Effector CD8-positive, alpha-beta T cell (primary cell): ENCODE data around the gene OTUD7B.

ENCODE experiments used
- DNase-seq: peaks from one replicate; lab custom pipeline; 2025; lab: John Stamatoyannopoulos, UW

OTUD7B gene

GRCh38 chr1:149916898-149917252 is 93.7 kb downstream of the OTUD7B start:
- no peak for DNase-seq

DNA sequence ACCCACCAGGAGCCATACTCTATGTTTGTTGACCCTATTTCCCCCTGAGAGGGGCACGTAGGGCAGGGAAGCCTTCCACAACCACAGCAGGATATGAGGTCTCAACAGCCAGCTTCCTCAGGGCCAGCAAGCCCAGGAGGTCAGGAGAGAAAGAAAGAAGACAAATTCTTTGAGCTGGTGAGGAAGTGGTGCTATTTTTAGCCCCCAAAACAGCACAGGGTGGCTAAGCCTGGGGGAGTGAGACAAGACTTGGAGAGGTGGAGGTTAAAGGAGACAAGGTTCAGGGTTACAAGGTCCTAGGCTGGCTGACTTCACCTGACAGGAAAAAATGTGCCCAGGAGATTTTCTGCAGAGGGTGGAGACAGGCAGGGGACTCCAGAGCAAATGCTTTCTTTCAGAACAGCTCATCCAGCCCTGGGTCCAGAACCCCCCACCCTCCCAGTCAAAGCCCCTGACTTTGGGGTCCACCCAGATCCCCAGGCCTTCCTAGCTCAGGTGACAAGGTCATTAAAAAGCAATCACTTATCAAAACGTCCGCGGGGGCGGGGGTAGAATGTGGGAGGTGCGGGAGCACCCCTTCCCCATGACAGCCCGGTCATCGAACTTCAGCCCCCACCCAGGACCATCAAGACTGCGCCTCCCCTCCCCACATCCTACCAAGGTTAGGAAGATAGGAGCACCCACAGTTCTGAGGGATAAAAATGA is 94.2 kb downstream of the OTUD7B start:
- no peak for DNase-seq

DNA sequence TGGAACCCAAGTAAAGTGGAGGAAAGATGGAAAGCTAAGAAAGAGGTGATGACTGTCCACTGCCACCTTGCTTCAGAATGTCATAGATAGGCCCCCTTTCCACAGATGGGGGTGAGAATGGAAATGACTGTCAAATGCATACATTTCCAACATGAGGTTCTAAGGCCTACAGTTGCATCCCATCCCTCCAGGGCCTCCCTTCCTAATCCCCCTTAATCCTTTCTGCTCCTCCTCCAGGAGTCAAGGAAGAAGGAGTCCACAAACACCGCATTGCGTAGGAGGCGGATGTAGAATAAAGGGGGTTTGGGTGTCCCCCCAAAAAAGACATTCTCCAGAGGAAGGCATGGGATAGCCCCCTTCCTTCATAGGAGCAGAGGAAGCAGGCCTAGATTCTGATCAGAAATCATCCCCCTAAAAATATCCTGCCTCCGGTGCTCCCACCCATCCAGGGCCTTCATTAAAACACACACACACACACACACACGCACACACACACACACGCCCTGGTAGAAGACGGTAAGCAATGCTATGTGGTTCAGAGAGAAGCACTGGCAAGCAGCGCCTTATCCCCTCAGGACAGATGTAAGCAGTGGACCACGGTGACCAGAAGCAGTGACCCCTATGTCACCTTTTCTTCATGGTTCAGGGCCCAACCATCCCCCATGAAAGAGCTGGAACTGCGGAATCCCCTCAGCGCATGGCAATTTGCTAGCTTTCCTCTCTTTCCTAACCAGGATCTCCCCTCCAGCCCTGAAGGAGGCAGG is 94.9 kb downstream of the OTUD7B start:
- DNase-seq = no peak

GRCh38 chr1:149914545-149914944 is 96.0 kb downstream of the OTUD7B start:
- DNase-seq = no peak

DNA sequence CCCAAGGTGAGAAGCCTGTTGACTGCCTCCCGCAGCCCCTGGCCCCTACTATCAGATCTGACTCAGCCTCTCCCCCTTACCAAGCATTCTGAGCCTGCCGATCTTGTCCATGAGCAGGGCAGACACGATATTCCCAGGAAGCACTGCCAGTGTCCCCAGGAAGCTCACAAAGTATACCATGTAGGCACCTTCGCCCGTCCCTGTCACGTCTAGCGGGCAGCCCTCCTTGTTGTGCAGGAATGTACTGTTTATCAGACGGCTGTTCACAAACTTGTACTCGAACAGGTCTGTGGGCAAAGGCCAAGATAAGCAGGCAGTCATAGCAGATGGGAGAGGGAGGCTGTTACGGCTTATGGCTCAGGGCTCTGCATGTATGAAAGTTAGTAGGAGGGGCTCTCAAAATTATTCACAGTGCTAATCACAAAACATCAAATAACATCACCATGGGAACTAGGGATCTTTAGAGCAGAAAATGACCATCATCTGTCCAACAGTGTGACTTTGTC is 103.9 kb downstream of the OTUD7B start:
- DNase-seq = no peak

- no peak for DNase-seq
Observed at GRCh38 chr1:149903836-149904491, 106.6 kb downstream of the OTUD7B start.

DNA sequence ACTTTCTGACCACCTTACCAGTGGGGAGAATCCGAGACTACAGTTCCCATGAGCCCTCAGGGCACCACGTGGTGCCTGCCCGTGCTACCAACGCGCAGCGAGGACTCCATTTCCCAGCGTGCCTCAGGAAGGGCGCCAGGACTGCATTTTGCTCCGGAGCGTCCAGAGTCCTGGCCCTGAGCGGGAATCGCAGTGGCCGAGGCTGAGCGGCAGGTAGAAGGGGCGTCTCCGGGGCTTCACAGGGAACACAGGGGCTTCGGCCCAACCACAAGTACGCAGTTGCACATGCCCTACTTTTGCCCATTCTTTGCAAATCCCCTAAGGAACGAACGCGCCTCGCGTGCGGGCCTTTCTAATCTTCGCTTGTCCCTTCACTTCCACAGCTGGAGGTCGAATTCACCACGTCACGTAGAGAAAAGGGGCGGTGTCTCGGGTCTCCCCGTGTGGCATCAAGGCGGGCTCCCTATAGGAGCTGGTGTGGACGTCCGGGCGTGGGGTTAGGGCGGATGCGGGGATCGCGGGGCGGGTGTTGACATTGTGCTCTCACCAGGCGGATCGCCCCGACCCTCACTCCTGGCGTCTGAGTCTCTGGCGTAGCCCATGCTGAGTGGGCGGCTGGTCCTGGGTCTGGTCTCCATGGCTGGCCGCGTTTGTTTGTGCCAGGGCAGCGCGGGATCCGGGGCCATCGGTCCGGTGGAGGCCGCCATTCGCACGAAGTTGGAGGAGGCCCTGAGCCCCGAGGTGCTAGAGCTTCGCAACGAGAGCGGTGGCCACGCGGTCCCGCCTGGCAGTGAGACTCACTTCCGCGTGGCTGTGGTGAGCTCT is 110.9 kb downstream of the OTUD7B start, which contains the start of gene BOLA1:
Gene BOLA1 (plus strand): TSS at position 109 of the 825 bp plus-strand sequence. CDS start 492 bp downstream, at position 601.
- DNase-seq = peak; percentile 68

DNA sequence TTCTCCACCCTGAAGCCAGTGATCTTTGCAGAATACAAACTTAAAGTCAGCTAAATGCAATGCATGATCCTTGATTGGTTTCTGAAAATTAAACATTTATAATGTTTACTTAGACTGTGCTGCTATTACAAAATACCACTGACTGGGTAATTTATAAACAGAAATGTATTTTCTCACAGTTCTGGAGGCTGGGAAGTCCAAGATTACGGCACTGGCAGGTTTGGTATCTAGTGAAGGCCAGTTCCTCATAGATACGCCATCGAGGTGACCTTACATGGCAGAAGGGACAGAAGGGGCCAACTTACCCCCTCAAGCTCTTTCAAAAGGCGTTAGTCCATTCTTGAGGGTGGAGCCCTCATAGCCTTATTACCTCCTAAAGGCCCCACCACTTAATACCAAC is 114.0 kb downstream of the OTUD7B start:
- DNase-seq = no peak

- DNase-seq = no peak
Observed at GRCh38 chr1:149888999-149889289, 121.6 kb downstream of the OTUD7B start.

DNA sequence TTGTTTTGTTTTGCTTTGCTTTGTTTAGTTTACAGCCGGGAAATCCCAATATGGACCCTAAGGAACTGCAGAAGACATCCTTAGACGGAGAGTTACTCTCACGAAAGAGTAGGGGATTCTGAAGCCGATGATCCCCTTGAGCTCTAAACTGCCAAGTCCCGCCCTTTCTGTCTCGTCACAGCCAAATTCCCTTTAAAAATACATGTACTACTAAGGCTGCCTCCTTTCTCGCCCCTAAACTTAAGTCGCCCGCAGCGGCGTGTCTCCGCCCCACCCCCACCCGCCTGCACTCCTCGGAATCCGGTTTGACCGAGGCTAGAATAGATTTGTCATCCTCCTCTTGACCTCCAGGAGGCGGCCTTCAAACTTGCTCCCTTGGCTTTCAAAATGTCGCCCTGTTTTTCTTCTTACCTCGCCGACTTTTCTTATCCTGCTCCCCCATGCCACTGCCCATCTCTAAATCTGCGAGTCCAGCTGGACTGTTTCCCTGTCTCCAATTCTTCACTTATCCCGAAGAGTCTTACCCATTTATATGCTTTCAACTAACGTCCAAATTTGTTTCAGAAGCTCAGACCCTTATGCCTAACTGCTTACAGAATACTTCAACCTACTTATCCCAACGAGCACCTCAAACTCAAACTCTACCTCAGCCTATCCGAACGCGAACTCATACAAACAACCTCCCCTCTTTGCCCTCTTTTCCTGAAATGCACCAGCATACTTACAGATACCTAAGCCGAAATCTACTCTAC is 122.1 kb downstream of the OTUD7B start:
- DNase-seq = peak; percentile 62
